ENCODE results near the gene HPCA. TPM values are rescaled to one million over a fixed set of nuclear protein-coding genes. Genes with fewer than 3 reads are reported as not detected.

Gene HPCA
- total and polyA plus RNA-seq, 8 donors: 0.16 to 0.61 (median 0.35) TPM; not detected in 1

DNA sequence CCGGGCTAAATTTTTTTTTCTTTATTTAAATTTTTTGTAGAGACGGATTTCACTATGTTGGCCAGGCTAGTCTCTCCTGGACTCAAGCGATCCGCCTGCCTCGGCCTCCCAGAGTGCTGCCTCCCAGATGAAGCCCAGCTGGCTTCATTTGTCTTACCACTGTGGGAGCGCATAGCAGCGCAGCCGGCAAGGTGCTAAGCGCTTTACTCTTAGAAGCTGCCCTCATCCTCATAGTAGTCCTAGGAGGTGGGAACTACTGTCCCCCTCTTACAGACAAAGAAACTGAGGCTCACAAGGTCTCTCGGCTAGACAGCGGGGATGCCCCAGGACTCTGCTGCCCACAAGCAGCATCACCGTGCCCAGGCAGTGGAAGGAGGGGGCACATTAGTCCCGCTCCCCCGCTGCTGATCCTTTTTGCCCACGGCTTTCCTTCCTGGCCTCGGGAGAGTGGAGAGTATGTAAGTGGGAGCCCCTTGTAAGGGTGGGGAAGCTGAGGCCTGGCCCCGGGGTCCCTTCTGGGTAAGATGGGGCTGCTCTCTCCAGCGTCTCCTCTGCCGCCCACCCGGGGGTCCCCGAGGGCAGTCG, 14.2 kb downstream of the HPCA start:
- TF ChIP-seq, protein P1, sequence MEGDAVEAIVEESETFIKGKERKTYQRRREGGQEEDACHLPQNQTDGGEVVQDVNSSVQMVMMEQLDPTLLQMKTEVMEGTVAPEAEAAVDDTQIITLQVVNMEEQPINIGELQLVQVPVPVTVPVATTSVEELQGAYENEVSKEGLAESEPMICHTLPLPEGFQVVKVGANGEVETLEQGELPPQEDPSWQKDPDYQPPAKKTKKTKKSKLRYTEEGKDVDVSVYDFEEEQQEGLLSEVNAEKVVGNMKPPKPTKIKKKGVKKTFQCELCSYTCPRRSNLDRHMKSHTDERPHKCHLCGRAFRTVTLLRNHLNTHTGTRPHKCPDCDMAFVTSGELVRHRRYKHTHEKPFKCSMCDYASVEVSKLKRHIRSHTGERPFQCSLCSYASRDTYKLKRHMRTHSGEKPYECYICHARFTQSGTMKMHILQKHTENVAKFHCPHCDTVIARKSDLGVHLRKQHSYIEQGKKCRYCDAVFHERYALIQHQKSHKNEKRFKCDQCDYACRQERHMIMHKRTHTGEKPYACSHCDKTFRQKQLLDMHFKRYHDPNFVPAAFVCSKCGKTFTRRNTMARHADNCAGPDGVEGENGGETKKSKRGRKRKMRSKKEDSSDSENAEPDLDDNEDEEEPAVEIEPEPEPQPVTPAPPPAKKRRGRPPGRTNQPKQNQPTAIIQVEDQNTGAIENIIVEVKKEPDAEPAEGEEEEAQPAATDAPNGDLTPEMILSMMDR (IDR thresholded peaks at IDR 0.05): no peak
- intact Hi-C loops (cut with DNase I): no loop called here
- H3K27me3 ChIP-seq: peaks cover 5 to 61% of the 10 kb centered on the region in 2 donors
- H3K4me3 ChIP-seq: peak overlapping the region; percentile 47 to 50
- DNase-seq (peak in 1 of 4 donors; percentile 53), ATAC-seq (peak; percentile 6)
- no peak overlapping the region for H3K27ac ChIP-seq
- no peaks in the 10 kb centered on the region for H3K9me3 ChIP-seq
- H3K36me3 ChIP-seq: no peaks in the 10 kb centered on the region
- H3K4me1 ChIP-seq: peaks cover 7 to 11% of the 10 kb centered on the region in 2 donors

DNA sequence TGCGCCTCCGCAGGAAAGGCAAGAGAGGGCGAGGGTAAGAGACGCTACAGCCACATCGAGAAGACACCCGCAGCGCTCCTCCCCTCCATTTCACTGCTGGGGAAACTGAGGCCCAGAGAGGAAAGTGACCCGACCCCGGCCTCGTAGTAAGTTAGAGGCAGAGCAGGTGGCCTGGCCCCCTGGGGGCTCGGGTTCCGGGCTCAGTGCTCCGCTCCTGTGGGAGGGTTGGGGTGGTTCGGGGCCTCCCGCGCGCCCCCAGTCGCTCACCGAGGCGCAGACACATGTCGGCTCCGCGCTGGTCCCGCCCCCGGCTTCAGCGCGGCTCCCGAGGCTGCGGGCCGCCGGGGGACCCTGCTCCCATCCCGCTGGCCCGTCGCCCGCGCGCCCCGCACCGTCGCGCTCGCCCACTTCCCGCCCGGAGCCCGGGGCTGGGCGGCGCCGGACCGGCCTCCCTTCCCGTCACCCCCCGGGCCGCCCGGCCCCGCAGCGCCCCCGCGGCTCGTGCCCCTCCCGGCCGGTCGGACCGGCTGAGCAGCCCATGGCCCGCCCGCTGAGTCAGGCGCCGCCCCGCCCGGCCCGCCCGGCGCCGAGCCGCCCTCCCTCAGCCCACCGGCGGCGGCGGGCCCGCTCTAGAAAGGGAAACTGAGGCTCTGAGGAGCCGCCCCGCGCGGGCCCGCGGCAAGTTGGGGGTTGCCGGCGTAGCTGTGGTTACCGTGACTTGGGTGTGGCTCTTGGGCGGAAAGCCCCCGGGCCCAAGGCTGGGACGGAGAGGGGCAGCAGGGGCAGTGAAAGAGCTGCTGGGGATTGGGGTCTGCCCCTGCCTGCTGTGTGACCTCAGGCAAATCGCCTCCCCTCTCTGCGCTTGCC, 14.9 kb downstream of the HPCA start, which contains the start of gene TMEM54:
TSS of gene TMEM54 (minus strand) at position 434 of the 867 bp plus-strand sequence. CDS start at position 283, 151 bp downstream.
- H3K4me1 ChIP-seq: peaks cover 7 to 11% of the 10 kb centered on the region in 2 donors
- no peaks in the 10 kb centered on the region for H3K36me3 ChIP-seq
- DNase-seq: peak in 3 of 4 donors; percentile 64 to 88 (median 68)
- H3K9me3 ChIP-seq: no peaks in the 10 kb centered on the region
- peaks cover 5 to 61% of the 10 kb centered on the region in 2 donors for H3K27me3 ChIP-seq
- intact Hi-C loops (cut with DNase I): no loop called here
- TF ChIP-seq, protein P1 (IDR thresholded peaks at IDR 0.05): no peak
- no peak within 1 kb of the TSS for H3K27ac ChIP-seq
- ATAC-seq: peak; percentile 94
- peak within 1 kb of the TSS; percentile 47 to 50 for H3K4me3 ChIP-seq

DNA sequence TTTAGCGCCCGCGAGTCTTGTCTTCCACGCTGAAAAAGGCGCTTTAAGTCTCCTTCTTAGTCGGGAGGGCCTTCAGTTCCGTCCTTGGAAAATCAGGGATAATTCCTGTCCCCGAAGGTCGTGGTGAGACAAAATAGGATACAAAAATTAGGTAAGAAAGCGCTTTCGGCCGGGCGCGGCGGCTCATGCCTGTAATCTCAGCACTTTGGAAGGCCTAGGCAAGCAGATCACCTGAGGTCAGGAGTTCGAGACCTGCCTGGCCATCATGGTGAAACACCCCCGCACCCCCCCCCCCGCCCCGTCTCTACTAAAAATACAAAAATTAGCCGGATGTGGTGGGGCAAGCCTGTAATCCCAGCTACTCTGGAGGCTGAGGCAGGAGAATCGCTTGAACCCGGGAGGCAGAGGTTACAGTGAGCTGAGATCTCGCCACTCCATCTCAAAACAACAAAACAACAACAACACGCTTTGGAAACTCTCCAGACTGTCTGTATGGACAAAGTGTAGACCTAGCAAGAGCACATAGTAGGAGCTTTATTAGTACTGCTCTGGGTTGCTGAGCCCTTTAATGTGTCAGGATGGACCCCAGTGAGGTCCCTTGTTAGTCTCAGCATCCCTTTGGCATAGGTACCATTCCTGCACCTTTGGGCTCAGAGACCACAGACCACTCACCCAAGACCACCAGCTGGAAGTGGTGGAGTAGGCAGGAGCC, 15.7 kb downstream of the HPCA start:
- no peak for DNase-seq
- H3K4me1 ChIP-seq: peaks cover 7 to 11% of the 10 kb centered on the region in 2 donors
- TF ChIP-seq, protein P1 (IDR thresholded peaks at IDR 0.05): no peak
- H3K4me3 ChIP-seq: peak overlapping the region; percentile 42 to 50
- H3K9me3 ChIP-seq: no peaks in the 10 kb centered on the region
- peaks cover 5 to 61% of the 10 kb centered on the region in 2 donors for H3K27me3 ChIP-seq
- intact Hi-C loops (cut with DNase I): no loop called here
- no peaks in the 10 kb centered on the region for H3K36me3 ChIP-seq
- no peak for ATAC-seq
- no peak overlapping the region for H3K27ac ChIP-seq

DNA sequence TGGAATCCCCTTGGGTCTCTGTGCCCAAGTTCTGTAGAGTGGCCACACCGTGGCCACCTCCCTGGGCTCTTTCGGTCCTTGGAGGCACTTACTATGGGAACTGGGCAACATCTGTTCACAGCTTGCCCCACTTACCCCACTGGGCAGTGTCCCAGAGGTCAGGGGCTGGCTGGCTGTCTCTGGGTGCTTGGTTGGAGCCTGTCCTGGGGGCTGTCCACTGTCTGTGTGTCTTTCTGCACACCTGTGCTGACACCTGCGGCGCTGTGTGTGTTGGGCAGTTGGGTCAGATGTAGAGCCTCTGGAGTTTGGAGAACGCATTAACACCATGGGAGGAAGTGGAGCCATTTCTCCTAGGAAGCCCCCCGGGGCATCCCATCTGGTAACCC, 16.2 kb downstream of the HPCA start:
- TF ChIP-seq, protein P1 (IDR thresholded peaks at IDR 0.05): no peak
- intact Hi-C loops (cut with DNase I): no loop called here
- H3K4me1 ChIP-seq: peaks cover 7 to 11% of the 10 kb centered on the region in 2 donors

More for the DNA sequence above, 16.2 kb downstream of the HPCA start:
- Histone ChIP-seq H3K4me3 (no peak overlapping the region), H3K9me3 (no peaks in the 10 kb centered on the region), H3K36me3 (no peaks in the 10 kb centered on the region), H3K27ac (no peak overlapping the region), H3K27me3 (peaks cover 5 to 61% of the 10 kb centered on the region in 2 donors)
- ATAC-seq: no peak
- no peak for DNase-seq

Data from left lung (tissue), 10 donors.